ENCODE measurements around the gene SNX9. TPM values are rescaled to one million over a fixed set of nuclear protein-coding genes. Genes with fewer than 3 reads are reported as not detected.

The SNX9 gene
- total and polyA plus RNA-seq, 2 of the 8 experiments (the other 6 are each of a cell fraction or from before 2014, with no cell fraction given) = 11.8 to 23.2 TPM

- no peak for TF ChIP-seq CREB1 (IDR thresholded peaks at IDR 0.05)
- no peak for TF ChIP-seq MAX (IDR thresholded peaks at IDR 0.05)
- TF ChIP-seq SAP30 (IDR thresholded peaks at IDR 0.05; ENCODE audit: insufficient read depth, insufficient replicate concordance, low read length) = no peak
- TF ChIP-seq CHD1 (IDR thresholded peaks at IDR 0.05; ENCODE audit: low read depth, low read length) = no peak
- TF ChIP-seq SUZ12 (IDR thresholded peaks at IDR 0.05; ENCODE audit: low read length) = no peak
- no peak for TF ChIP-seq SIX5 (IDR thresholded peaks at IDR 0.05; ENCODE audit: low read depth, low read length)
- TF ChIP-seq CBX5 (IDR thresholded peaks at IDR 0.05; ENCODE audit: low read depth, low read length) = no peak
- no peak for TF ChIP-seq RBBP5 (IDR thresholded peaks at IDR 0.05; ENCODE audit: borderline replicate concordance, low read depth, low read length)
- no peak for TF ChIP-seq ATF2 (IDR thresholded peaks at IDR 0.05; ENCODE audit: low read length)
- no peak for TF ChIP-seq SP2 (IDR thresholded peaks at IDR 0.05; ENCODE audit: low read length)
- TF ChIP-seq TEAD4 (IDR thresholded peaks at IDR 0.05; ENCODE audit: low read depth, low read length) = no peak
These were observed 10.4 kb upstream of the SNX9 start (continued) for GRCh38 chr6:157812425-157813171.

All from H1 (cell line).